HepG2 (cell line): ENCODE measurements around the gene TTC24. TPM values are rescaled to one million over a fixed set of nuclear protein-coding genes. Genes with fewer than 3 reads are reported as not detected.

Experiments
- EHMT2 ChIP-seq: fragments of 200-600 bp; sonication (generic); IDR thresholded peaks from 2 replicates; pipeline ENCODE4 v1.7.0; 2017; ENCODE audit warnings: antibody characterized with exemption, low read depth, low read length, borderline replicate concordance
- FOXK1 ChIP-seq: sonication (generic); formaldehyde crosslinking; IDR thresholded peaks from 2 replicates; pipeline ENCODE4 v1.4.0; 2020; ENCODE audit warnings: low read depth, missing genetic modification reagents, borderline replicate concordance
- HIVEP1 ChIP-seq: sonication (generic); formaldehyde crosslinking; IDR thresholded peaks from 2 replicates; pipeline ENCODE4 v1.4.0; 2020; ENCODE audit warnings: mild to moderate bottlenecking, missing genetic modification reagents
- HNRNPLL ChIP-seq: fragments of 200-400 bp; formaldehyde crosslinking; IDR thresholded peaks from 2 replicates; pipeline ENCODE4 v1.6.1; 2017; ENCODE audit warnings: mild to moderate bottlenecking, low read depth, low read length; ENCODE audit not compliant: poor library complexity, severe bottlenecking
- KLF12 ChIP-seq: sonication (generic); formaldehyde crosslinking; IDR thresholded peaks from 2 replicates; pipeline ENCODE4 v1.4.0; 2020; ENCODE audit warnings: missing genetic modification reagents, borderline replicate concordance
- SSRP1 ChIP-seq: IDR thresholded peaks from 2 replicates; pipeline ENCODE4 v1.6.1; 2016; ENCODE audit warnings: control low read depth
- ZFX ChIP-seq: sonication (generic); formaldehyde crosslinking; IDR thresholded peaks from 2 replicates; pipeline ENCODE4 v1.4.0; 2020; ENCODE audit warnings: mild to moderate bottlenecking, low read depth, missing genetic modification reagents, moderate library complexity
- ZNF136 ChIP-seq: sonication (generic); formaldehyde crosslinking; IDR thresholded peaks from 2 replicates; pipeline ENCODE4 v1.8.1; 2022; ENCODE audit warnings: low read depth, mild to moderate bottlenecking, moderate library complexity, missing genetic modification reagents
- ZNF3 ChIP-seq: IDR thresholded peaks from 2 replicates; pipeline ENCODE4 v1.7.0; 2017; ENCODE audit warnings: inconsistent platforms
- ZNF724P ChIP-seq: sonication (generic); formaldehyde crosslinking; IDR thresholded peaks from 2 replicates; pipeline ENCODE4 v1.8.0; 2022; ENCODE audit warnings: missing genetic modification reagents, borderline replicate concordance
- ZSCAN21 ChIP-seq: sonication (generic); formaldehyde crosslinking; IDR thresholded peaks from 2 replicates; pipeline ENCODE4 v1.8.0; 2022; ENCODE audit warnings: mild to moderate bottlenecking, missing genetic modification reagents, moderate library complexity, borderline replicate concordance
- ZSCAN22 ChIP-seq: sonication (generic); formaldehyde crosslinking; IDR thresholded peaks from 2 replicates; pipeline ENCODE4 v1.4.0; 2020; ENCODE audit warnings: mild to moderate bottlenecking, missing genetic modification reagents
- polyA plus RNA-seq, 8 experiments: library from polyadenylated mRNA; depleted of rRNA in 3 of 8; stranded (reverse) in 7 of 8; unstranded in 1 of 8; fragments of >200 nt; fragmentation: Illumina TruSeq in 4 of 8; extraction: Trizol in 4 of 8; gene quantifications; 2 replicates each; pipeline versions ENCODE4 v1.2.1 to v1.2.3, GENCODE V29; 2011 to 2016; ENCODE audit warnings: low read depth in 4 of 8, missing spikeins in 1 of 8, mixed read lengths in 1 of 8; ENCODE audit not compliant: insufficient read depth in 1 of 8
- total RNA-seq, 5 experiments: library from RNA; depleted of rRNA; stranded (reverse); fragments of >200 nt; fragmentation: Illumina TruSeq; extraction: Trizol; gene quantifications; 2 replicates each; pipeline ENCODE4 v1.2.3, GENCODE V29; 2016; ENCODE audit warnings: low read depth in 1 of 5
- TF ChIP-seq, protein P1 (sequence below): sonication (generic); formaldehyde crosslinking; IDR thresholded peaks from 2 replicates; pipeline ENCODE4 v1.8.1; 2022; ENCODE audit warnings: low read depth, mild to moderate bottlenecking, missing genetic modification reagents
- TF ChIP-seq, protein P2 (sequence below): sonication (generic); formaldehyde crosslinking; IDR thresholded peaks from 2 replicates; pipeline ENCODE4 v1.4.0; 2020; ENCODE audit warnings: missing genetic modification reagents, borderline replicate concordance
- TF ChIP-seq, protein P3 (sequence below): sonication (generic); formaldehyde crosslinking; IDR thresholded peaks from 2 replicates; pipeline ENCODE4 v1.5.0; 2020; ENCODE audit warnings: missing genetic modification reagents
- TF ChIP-seq, protein P4 (sequence below): sonication (generic); formaldehyde crosslinking; conservative IDR thresholded peaks from 2 replicates; pipeline ENCODE4 v1.8.1; 2023; ENCODE audit warnings: missing genetic modification reagents
- TF ChIP-seq, protein P5 (sequence below): sonication (generic); formaldehyde crosslinking; IDR thresholded peaks from 2 replicates; pipeline ENCODE4 v1.4.0; 2020; ENCODE audit warnings: missing genetic modification reagents
- TF ChIP-seq, protein P6 (sequence below): sonication (generic); formaldehyde crosslinking; IDR thresholded peaks from 2 replicates; pipeline ENCODE4 v1.8.0; 2022; ENCODE audit warnings: mild to moderate bottlenecking, missing genetic modification reagents, borderline replicate concordance

TTC24 gene
- total and polyA plus RNA-seq, 2 of the 13 experiments (the other 11 are each of a cell fraction or from before 2014, with no cell fraction given): 0.13 to 0.18 TPM

DNA sequence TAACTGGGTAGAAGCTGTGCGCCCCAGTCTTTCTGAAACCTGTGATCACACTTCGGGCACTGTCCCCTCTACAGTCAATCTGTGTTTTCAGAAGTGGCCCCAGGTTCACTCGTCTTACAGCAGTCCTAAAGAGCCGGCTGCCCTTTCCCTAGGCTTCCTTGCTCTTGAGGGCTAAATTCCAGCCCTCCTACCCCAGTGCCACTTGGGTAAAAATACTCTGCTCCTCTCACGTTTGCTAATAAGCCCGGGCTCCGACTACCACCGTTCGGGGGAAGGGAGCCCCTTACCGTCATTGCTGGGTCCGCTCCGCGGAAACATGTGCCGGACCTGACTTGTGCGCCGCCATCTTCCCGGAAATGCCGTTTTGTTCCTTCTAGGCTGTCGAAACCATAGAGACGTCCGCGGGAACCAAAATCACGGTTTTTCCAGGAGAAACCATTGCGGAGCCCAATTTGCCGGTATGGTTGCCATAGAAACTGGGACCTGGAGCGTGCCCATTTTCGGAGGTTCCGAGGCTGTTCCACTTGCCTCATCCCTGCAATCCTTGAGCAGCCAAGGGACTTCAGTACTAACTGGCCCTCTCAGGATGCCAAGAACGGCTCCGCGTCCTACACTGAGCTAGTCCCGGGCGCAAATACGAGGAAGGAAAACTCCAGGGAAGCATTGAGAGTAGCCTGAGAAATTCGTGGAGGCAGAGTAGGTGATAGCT, 21.8 kb downstream of the TTC24 start, which contains the start of gene GPATCH4 (continued):
- TF ChIP-seq HNRNPLL (no peak), ZSCAN21 (CRISPR knock-in tag) (no peak), SSRP1 (CRISPR knock-in tag) (no peak), ZFX (CRISPR knock-in tag) (peak; percentile 65), ZNF136 (CRISPR knock-in tag) (peak; percentile 40; the same call in 1 of the 2 replicates), EHMT2 (no peak), FOXK1 (CRISPR knock-in tag) (0 out of 2 replicates have a peak, but pooled peaks have one; percentile 49), ZNF3 (CRISPR knock-in tag) (no peak), ZNF724P (no peak), ZSCAN22 (no peak), KLF12 (CRISPR knock-in tag) (no peak), HIVEP1 (CRISPR knock-in tag) (peak; percentile 70; the same call in 1 of the 2 replicates)
- TF ChIP-seq, protein P1, sequence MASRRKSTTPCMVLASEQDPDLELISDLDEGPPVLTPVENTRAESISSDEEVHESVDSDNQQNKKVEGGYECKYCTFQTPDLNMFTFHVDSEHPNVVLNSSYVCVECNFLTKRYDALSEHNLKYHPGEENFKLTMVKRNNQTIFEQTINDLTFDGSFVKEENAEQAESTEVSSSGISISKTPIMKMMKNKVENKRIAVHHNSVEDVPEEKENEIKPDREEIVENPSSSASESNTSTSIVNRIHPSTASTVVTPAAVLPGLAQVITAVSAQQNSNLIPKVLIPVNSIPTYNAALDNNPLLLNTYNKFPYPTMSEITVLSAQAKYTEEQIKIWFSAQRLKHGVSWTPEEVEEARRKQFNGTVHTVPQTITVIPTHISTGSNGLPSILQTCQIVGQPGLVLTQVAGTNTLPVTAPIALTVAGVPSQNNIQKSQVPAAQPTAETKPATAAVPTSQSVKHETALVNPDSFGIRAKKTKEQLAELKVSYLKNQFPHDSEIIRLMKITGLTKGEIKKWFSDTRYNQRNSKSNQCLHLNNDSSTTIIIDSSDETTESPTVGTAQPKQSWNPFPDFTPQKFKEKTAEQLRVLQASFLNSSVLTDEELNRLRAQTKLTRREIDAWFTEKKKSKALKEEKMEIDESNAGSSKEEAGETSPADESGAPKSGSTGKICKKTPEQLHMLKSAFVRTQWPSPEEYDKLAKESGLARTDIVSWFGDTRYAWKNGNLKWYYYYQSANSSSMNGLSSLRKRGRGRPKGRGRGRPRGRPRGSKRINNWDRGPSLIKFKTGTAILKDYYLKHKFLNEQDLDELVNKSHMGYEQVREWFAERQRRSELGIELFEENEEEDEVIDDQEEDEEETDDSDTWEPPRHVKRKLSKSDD (CRISPR knock-in tag): 0 out of 2 replicates have a peak, but pooled peaks have one; percentile 54
- TF ChIP-seq, protein P2, sequence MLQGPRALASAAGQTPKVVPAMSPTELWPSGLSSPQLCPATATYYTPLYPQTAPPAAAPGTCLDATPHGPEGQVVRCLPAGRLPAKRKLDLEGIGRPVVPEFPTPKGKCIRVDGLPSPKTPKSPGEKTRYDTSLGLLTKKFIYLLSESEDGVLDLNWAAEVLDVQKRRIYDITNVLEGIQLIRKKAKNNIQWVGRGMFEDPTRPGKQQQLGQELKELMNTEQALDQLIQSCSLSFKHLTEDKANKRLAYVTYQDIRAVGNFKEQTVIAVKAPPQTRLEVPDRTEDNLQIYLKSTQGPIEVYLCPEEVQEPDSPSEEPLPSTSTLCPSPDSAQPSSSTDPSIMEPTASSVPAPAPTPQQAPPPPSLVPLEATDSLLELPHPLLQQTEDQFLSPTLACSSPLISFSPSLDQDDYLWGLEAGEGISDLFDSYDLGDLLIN: no peak; the same call in 1 of the 2 replicates
- TF ChIP-seq, protein P3, sequence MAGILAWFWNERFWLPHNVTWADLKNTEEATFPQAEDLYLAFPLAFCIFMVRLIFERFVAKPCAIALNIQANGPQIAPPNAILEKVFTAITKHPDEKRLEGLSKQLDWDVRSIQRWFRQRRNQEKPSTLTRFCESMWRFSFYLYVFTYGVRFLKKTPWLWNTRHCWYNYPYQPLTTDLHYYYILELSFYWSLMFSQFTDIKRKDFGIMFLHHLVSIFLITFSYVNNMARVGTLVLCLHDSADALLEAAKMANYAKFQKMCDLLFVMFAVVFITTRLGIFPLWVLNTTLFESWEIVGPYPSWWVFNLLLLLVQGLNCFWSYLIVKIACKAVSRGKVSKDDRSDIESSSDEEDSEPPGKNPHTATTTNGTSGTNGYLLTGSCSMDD: no peak
- TF ChIP-seq, protein P4, sequence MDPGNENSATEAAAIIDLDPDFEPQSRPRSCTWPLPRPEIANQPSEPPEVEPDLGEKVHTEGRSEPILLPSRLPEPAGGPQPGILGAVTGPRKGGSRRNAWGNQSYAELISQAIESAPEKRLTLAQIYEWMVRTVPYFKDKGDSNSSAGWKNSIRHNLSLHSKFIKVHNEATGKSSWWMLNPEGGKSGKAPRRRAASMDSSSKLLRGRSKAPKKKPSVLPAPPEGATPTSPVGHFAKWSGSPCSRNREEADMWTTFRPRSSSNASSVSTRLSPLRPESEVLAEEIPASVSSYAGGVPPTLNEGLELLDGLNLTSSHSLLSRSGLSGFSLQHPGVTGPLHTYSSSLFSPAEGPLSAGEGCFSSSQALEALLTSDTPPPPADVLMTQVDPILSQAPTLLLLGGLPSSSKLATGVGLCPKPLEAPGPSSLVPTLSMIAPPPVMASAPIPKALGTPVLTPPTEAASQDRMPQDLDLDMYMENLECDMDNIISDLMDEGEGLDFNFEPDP (CRISPR knock-in tag): 0 out of 2 replicates have a peak, but pooled peaks have one; percentile 33
- TF ChIP-seq, protein P5, sequence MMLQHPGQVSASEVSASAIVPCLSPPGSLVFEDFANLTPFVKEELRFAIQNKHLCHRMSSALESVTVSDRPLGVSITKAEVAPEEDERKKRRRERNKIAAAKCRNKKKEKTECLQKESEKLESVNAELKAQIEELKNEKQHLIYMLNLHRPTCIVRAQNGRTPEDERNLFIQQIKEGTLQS: no peak
- TF ChIP-seq, protein P6, sequence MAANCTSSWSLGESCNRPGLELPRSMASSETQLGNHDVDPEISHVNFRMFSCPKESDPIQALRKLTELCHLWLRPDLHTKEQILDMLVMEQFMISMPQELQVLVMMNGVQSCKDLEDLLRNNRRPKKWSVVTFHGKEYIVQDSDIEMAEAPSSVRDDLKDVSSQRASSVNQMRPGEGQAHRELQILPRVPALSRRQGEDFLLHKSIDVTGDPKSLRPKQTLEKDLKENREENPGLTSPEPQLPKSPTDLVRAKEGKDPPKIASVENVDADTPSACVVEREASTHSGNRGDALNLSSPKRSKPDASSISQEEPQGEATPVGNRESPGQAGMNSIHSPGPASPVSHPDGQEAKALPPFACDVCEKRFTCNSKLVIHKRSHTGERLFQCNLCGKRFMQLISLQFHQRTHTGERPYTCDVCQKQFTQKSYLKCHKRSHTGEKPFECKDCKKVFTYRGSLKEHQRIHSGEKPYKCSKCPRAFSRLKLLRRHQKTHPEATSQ: 0 out of 2 replicates have a peak, but pooled peaks have one; percentile 26
